HG02798 (cell line): ENCODE measurements around the gene FARP1.

Experiments
- ATAC-seq: cut with Tn5 transposase; IDR thresholded peaks from one replicate; pipeline ENCODE4 v1.9.1; 2021; ENCODE audit warnings: mild to moderate bottlenecking; ENCODE audit not compliant: unreplicated experiment, poor library complexity

The FARP1 gene

DNA sequence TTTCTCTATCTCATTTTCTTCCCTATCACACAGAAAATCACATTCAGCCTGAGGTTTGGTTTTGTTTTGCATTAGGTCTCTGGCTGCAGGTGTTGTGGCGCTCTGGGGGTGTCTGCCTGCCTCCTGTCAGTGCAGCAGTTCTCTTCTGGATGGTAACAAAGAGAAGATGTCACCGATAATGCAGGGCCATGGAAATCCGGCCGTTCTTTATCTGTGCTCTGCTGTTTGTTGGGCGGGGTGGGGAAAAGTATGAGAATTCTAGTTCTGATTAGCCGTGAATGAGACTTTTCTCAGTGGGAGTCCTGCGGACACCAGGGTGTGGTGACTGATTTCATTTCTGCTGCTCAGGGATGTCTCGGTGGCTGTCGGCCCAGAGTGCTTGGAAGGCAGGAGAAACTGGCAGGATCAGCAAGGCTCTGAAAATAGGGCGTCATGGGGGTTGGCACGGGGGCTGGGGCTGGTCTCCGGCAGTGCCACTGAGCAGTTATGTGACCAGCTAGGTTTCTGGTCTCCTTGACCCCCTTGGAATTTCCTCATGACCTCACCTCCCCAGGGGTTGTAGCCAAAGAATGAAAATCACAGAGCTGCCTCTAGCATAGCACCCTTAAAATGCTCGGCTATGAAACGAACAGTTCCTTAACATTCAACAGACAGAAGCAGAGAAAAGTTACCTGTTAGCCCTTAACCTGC lies 29.2 kb downstream of the FARP1 start:
- no peak for ATAC-seq

DNA sequence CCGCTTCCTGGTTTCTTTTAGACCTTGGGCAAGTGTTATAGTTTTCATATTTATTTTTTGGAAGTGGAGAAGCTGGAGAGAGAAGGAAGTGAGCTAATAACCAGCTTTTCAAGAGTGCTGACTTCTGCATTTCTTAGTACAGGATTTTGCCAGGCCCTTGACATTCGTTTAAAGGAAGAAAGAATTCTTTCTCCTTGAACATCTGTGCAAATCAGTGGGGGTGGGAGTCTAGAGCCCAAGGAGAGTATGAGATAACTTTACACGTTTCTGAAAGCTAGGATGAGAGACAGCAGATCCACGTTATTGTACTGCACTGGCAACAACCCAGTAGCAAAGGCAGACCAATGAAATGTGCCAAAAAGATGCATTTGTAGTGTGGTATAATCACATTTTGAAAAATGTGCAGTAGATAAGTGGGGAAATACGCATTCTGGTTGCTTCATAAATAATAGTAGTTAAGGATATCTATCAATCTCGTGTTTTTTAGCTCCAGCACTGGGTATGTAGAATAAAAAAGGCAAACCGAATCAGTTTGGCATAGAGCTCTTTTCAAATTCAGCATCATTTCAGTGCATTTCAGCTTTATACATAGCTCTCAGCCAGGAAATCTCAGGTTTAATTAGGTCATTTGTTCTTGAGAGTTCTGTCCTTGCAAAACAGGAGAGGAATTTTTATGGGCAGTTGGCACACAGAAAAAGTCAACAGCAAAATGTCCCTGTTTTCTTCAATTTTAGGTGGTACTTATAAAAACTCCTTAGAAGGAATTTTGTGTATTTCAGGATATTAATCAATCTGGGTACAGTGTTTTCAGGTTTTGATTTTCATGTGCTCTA lies 29.9 kb downstream of the FARP1 start:
- ATAC-seq, result no peak

- no peak for ATAC-seq
Measured at GRCh38 chr13:98173431-98174152, 30.7 kb downstream of the FARP1 start.

- ATAC-seq, result no peak
Measured at GRCh38 chr13:98174307-98174706, 31.4 kb downstream of the FARP1 start.

DNA sequence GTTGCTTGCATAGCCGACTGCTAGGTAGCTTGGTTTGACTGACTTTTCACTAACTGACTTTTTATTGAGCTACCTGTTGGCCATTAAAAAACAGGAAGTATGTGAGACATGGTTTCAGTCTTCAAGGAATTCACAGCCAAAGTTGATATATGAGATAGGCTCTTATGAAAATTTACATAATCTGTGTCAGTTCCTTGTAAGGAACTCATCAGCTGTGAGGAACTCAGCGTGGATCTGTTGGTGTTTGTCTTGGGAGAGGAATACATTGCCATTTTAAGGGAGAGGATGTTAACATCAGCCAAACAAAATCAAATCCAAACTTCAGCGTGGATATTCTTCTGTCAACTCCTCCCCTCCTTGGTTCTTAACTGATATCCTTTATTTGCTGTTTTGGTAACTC lies 32.1 kb downstream of the FARP1 start:
- ATAC-seq, result no peak

GRCh38 chr13:98175823-98176222 lies 32.9 kb downstream of the FARP1 start:
- no peak for ATAC-seq

- ATAC-seq, result no peak
Measured at GRCh38 chr13:98176777-98177608, 34.1 kb downstream of the FARP1 start, which contains the start of gene RNF113B. Gene RNF113B (minus strand): TSS chr13:98177269. CDS start chr13:98177236, 33 bp downstream.

GRCh38 chr13:98180092-98180491 lies 37.2 kb downstream of the FARP1 start:
- no peak for ATAC-seq

DNA sequence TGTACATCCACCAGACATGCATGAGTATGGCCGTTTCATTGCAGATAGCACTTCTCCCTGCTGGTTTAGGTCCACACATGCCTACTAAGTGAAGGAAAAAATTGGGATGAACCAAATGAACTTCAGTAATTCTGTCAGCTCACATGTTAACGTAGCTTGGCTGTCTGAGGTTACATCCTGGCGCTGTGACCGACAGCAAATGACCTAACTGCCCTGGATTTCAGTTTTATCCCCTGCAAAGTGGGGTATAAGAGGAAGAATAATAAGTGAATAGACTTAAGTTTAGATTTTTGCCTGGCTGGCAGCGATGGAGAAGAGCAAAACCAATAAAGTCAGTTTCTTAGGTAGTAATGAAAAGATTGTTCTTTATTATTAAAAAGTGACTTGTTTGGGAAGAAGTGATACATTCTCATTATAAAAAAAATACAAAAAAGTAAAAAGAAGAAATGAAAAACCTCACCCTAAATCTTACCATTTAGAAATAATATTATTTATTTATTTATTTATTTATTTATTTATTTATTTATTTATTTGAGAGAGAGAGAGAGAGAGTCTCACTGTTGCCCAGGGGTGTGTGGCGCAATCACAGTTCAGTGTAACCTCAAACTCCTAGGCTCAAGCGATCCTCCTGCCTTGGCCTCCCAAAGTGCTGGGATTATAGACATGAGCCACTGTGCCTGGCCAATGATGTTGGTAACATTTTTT lies 38.4 kb downstream of the FARP1 start:
- no peak for ATAC-seq

- no peak for ATAC-seq
Measured at GRCh38 chr13:98182153-98182552, 39.3 kb downstream of the FARP1 start.

- no peak for ATAC-seq
Measured at GRCh38 chr13:98182589-98182988, 39.7 kb downstream of the FARP1 start.

GRCh38 chr13:98184792-98185191 lies 41.9 kb downstream of the FARP1 start:
- ATAC-seq, result no peak

DNA sequence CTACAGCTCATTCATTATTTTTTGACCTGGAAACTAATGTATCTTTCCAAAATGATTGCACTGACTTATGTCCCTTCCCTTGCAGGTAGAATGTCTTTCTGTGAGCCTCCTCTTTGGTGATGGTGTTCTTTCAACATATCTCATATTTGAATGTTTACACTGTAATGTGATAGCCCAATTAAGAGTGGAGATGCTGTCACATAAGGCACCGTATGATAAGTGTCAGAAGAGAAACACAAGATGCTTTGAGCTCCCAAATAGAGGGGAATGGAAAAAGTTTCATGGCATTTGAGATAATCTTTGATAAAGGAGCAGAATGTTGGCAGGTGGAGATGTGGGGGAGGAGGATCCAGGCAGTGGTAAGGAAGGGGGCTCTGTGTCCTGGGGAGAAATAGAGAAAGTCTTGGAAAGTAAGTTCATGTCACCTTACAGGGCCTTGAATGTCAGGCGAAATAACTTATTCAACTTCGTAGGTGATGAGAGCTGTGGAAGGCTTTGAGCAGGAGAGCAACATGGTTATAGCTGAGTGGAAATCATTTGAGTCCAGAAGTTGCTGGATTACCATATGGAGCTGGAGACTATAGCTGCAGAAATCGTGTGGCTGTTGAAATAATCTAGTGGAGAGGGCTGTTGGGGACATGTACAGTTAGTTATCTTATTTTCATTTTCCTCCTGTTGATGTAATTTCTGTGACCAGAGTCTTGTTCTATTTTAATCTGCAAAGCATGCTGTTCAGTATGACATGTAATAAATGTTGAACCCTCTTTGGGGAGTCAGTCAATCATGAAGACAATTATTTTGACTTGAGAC lies 44.5 kb downstream of the FARP1 start:
- no peak for ATAC-seq

DNA sequence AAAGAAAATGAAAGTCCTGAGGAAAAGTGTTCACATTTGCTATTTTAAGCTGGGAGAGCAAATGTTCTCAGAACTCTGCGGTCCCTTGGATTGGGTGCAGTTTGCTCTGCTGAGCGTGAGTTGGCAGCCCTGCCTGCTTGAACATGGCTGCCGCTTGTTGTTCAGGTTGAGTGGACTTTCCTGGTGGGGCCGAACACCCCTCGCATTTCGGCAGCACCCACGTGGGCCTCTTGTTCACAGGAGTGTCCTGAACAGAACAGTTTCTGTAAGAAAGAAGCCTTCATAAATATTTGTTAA lies 45.0 kb downstream of the FARP1 start:
- ATAC-seq, result no peak

DNA sequence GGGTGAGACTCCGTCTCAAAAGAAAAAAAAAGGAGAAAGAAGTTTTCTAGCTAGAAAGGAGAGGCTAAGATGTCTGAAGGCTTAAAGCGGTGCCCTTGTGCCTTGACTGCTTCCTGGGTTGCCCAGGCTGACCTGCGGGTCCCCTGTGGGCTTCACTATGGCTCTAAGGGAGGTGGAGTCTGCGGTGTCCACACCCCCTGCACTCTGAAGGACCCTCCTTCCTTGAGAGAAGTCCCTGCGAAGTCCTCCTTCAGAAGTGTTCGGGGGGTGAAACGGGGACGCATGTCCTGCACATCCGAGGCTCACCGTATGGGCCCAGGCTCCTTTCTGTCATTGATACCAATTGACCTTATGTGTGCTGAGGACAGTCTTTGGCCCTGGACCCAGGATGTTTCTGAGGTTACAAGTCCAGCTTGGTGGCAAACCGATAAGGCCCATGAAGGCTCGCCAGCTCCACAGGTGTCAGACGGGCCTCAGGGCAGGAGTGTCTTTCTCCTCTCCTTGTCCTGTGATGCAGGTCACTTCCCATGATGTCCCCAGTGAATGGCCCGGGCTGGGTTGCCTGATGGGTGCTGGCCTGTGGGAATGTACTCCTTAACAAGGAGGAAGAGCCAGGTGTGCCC lies 45.8 kb downstream of the FARP1 start:
- no peak for ATAC-seq

DNA sequence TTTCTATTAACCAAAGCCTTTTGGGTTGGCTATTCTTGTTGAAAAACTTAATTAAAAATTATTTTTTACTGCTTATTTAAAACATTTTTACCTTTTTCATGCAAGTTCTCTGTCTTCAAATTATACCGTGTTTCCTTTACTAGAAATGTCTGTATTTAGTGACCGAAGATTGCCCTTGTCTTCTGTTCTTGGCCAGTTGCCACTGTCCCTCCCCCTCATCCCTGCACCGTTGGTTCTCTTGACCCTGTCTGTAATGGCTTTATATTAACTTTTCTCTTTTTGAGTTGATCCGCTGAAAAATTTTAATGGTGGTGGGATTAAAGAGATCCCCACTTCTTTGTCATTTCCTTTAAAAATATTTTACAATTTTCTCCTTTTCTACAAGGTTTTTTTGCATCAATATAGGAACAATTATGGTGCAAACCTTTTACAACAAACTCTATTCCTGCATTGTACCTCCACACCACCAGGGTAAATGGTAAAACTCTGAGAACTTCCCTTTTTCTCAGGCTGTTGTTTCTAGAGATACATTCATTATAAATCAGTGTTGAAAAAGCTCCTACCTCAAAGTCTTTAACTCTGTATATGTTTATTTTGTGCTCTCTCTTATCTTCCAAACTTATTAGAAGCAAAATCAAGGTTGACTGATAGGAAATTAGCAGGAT lies 47.1 kb downstream of the FARP1 start:
- no peak for ATAC-seq

- ATAC-seq, result no peak
Measured at GRCh38 chr13:98190889-98191444, 48.1 kb downstream of the FARP1 start.

- no peak for ATAC-seq
Measured at GRCh38 chr13:98192008-98192407, 49.1 kb downstream of the FARP1 start.
